Chondrocyte (in vitro differentiated cells): ENCODE data around the gene RPL37A. TPM values are rescaled to one million over a fixed set of nuclear protein-coding genes. Genes with fewer than 3 reads are reported as not detected.

Experiments used
- DNase-seq: peaks from one replicate; pipeline ENCODE4 v3.0.0; 2021; ENCODE audit warnings: mixed read lengths, low spot score
- H3K27ac Mint-ChIP-seq: one replicate; pipeline ENCODE4 v1.8.0; 2021; ENCODE audit warnings: mild to moderate bottlenecking, moderate library complexity, mixed read lengths; ENCODE audit not compliant: unreplicated experiment
- H3K27me3 Mint-ChIP-seq: 2 replicates; pipeline ENCODE4 v1.8.0; 2021; ENCODE audit warnings: low read depth, mixed read lengths
- H3K36me3 Mint-ChIP-seq: 2 replicates; pipeline ENCODE4 v1.8.0; 2021; ENCODE audit warnings: low read depth, mixed read lengths
- H3K4me1 Mint-ChIP-seq: 2 replicates; pipeline ENCODE4 v1.8.0; 2021; ENCODE audit warnings: low read depth, mild to moderate bottlenecking, mixed read lengths
- H3K4me3 Mint-ChIP-seq: one replicate; pipeline ENCODE4 v1.8.0; 2021; ENCODE audit warnings: mild to moderate bottlenecking, moderate library complexity, mixed read lengths; ENCODE audit not compliant: unreplicated experiment
- H3K9me3 Mint-ChIP-seq: 2 replicates; pipeline ENCODE4 v1.8.0; 2021; ENCODE audit warnings: low read depth, mixed read lengths
- total RNA-seq: library from RNA; stranded (reverse); gene quantifications from 3 replicates; pipeline ENCODE4 v1.2.1, GENCODE V29; 2021
- TF ChIP-seq, protein P1 (sequence below): fragments of 200-600 bp; sonication (generic); IDR thresholded peaks from 2 replicates; pipeline ENCODE4 v1.5.0; 2021; ENCODE audit warnings: antibody characterized with exemption, mild to moderate bottlenecking, moderate library complexity

RPL37A gene
- total RNA-seq, 1 donor from 2014 or later: 2,049 TPM

DNA sequence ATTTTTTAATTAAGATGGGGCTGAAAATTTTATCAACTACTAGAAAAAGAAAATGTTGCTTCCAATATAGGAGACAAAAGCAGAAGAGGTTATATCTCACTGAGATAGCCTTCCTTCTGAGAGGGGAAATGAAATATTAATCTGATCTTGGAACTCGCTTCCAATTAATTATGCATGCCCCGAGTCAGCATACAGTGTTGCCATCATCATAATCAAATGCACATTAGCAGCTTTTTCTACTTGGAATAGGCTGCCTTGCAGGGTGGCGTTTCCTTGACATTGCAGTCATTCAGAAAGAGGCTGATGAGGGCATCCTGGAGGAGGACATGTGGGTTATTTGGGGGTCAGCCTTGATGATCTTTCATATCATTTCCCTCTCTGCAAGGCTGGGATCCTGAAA lies 18.4 kb upstream of the RPL37A start:
- no peak overlapping the region for H3K27ac Mint-ChIP-seq
- H3K9me3 Mint-ChIP-seq: no peaks in the 10 kb centered on the region
- no peak for DNase-seq
- H3K36me3 Mint-ChIP-seq: peaks cover 29% of the 10 kb centered on the region
- TF ChIP-seq, protein P1, sequence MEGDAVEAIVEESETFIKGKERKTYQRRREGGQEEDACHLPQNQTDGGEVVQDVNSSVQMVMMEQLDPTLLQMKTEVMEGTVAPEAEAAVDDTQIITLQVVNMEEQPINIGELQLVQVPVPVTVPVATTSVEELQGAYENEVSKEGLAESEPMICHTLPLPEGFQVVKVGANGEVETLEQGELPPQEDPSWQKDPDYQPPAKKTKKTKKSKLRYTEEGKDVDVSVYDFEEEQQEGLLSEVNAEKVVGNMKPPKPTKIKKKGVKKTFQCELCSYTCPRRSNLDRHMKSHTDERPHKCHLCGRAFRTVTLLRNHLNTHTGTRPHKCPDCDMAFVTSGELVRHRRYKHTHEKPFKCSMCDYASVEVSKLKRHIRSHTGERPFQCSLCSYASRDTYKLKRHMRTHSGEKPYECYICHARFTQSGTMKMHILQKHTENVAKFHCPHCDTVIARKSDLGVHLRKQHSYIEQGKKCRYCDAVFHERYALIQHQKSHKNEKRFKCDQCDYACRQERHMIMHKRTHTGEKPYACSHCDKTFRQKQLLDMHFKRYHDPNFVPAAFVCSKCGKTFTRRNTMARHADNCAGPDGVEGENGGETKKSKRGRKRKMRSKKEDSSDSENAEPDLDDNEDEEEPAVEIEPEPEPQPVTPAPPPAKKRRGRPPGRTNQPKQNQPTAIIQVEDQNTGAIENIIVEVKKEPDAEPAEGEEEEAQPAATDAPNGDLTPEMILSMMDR: no peak
- no peak overlapping the region for H3K4me3 Mint-ChIP-seq
- H3K4me1 Mint-ChIP-seq: no peaks in the 10 kb centered on the region
- no peaks in the 10 kb centered on the region for H3K27me3 Mint-ChIP-seq

DNA sequence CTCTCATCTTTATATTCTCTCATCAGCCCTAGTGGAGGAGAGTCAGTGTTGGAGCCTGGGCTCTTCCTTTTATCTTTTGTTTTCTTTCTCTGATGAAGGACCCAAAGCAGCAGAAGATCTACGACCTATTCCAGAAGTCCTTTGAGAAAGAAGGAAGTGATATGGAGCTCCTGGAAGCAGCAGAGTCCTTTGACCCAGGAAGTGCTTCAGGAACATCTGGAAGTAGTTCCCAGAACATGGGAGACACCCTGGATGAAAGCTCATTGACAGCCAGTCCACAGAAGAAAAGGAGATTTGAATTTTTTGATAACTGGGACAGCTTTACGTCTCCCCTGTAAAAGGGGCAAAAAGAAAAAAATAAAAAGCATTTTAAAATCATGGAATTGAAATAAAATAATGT lies 16.0 kb upstream of the RPL37A start:
- Mint-ChIP-seq H3K4me3 (no peak overlapping the region), H3K27me3 (no peaks in the 10 kb centered on the region), H3K4me1 (no peaks in the 10 kb centered on the region), H3K27ac (no peak overlapping the region), H3K36me3 (peaks cover 25% of the 10 kb centered on the region), H3K9me3 (no peaks in the 10 kb centered on the region)
- no peak for DNase-seq
- TF ChIP-seq, protein P1: no peak

DNA sequence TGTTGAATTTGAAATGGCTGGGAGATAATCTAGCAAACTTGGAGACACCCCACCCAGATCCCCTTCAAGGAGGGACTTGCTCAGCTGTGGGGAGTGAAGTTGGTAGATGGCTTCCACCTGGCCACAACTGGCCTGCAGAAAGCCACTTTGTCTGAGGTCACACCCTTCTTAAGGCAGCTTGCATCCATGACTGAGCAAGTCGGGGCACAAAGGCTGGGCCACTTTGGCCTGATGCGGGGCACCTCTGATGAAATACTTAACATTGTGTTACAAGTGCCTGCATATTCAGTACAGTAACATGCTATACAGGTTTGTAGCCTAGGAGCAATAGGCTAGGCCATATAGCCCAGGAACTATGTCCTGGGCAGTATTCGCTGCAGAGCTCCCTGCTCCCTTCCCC lies 13.4 kb upstream of the RPL37A start:
- Mint-ChIP-seq H3K27ac (no peak overlapping the region), H3K36me3 (peaks cover 16% of the 10 kb centered on the region), H3K4me1 (peaks cover 5% of the 10 kb centered on the region), H3K9me3 (no peaks in the 10 kb centered on the region), H3K4me3 (no peak overlapping the region), H3K27me3 (no peaks in the 10 kb centered on the region)
- DNase-seq: no peak
- TF ChIP-seq, protein P1: no peak

DNA sequence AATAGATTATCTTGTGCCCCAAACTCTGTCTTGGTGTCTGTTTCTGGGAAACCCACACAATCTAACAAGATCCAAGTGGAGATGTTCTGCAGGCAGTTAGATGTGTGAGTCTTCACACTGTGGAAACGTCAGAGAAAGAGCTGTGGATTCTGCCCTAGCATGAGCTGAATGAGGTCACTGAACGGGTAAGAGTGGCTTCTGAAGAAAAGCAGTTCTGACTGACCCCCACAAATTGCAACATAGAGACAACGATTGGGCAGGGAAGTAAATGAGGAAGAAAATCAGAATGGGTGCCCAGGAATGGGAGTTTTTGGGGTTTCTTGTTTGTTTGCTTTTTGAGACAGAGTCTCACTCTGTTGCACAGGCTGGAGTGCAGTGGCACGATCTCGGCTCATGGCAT lies 12.9 kb upstream of the RPL37A start:
- Mint-ChIP-seq H3K4me1 (peaks cover 6% of the 10 kb centered on the region), H3K9me3 (no peaks in the 10 kb centered on the region), H3K27ac (no peak overlapping the region), H3K4me3 (no peak overlapping the region), H3K36me3 (peaks cover 14% of the 10 kb centered on the region), H3K27me3 (no peaks in the 10 kb centered on the region)
- DNase-seq: no peak
- TF ChIP-seq, protein P1: no peak

DNA sequence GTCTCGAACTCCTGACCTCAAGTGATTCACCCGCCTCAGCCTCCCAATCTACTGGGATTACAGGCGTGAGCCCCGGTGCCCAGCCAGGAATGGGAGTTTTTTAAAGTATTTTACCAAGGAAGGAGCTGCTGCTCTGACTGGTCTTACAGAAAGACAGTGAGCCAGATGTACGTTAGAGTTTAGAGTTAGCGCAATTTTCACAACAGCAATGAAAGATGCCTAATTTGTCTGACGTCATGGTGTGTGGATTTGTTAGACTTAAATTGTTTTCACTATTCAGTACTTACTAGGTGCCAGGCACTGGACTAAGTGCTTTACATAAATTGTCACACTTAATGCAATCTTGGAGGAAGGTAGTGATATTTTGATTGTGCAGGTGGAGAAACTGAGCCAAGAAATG lies 12.4 kb upstream of the RPL37A start:
- Mint-ChIP-seq H3K36me3 (peaks cover 12% of the 10 kb centered on the region), H3K27me3 (no peaks in the 10 kb centered on the region), H3K4me1 (peaks cover 6% of the 10 kb centered on the region), H3K27ac (no peak overlapping the region), H3K9me3 (no peaks in the 10 kb centered on the region), H3K4me3 (no peak overlapping the region)
- TF ChIP-seq, protein P1: no peak
- DNase-seq: no peak
